HG03565 (cell line): ENCODE data around the gene SLC29A4.
"Not testable (repeated sequence)": the region's sequence is repeated elsewhere in the genome, so short reads cannot be mapped to it uniquely, and the experiment has no call there.

ENCODE experiments used
- ATAC-seq: cut with Tn5 transposase; IDR thresholded peaks from one replicate; pipeline ENCODE4 v1.9.1; 2021; ENCODE audit warnings: mild to moderate bottlenecking, moderate library complexity; ENCODE audit not compliant: unreplicated experiment

Gene SLC29A4, protein sequence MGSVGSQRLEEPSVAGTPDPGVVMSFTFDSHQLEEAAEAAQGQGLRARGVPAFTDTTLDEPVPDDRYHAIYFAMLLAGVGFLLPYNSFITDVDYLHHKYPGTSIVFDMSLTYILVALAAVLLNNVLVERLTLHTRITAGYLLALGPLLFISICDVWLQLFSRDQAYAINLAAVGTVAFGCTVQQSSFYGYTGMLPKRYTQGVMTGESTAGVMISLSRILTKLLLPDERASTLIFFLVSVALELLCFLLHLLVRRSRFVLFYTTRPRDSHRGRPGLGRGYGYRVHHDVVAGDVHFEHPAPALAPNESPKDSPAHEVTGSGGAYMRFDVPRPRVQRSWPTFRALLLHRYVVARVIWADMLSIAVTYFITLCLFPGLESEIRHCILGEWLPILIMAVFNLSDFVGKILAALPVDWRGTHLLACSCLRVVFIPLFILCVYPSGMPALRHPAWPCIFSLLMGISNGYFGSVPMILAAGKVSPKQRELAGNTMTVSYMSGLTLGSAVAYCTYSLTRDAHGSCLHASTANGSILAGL

GRCh38 chr7:5282543-5283316, at the start of gene SLC29A4:
Gene SLC29A4 (plus strand): TSS chr7:5282943. CDS start chr7:5287817, 4,874 bp downstream.
- no peak for ATAC-seq

DNA sequence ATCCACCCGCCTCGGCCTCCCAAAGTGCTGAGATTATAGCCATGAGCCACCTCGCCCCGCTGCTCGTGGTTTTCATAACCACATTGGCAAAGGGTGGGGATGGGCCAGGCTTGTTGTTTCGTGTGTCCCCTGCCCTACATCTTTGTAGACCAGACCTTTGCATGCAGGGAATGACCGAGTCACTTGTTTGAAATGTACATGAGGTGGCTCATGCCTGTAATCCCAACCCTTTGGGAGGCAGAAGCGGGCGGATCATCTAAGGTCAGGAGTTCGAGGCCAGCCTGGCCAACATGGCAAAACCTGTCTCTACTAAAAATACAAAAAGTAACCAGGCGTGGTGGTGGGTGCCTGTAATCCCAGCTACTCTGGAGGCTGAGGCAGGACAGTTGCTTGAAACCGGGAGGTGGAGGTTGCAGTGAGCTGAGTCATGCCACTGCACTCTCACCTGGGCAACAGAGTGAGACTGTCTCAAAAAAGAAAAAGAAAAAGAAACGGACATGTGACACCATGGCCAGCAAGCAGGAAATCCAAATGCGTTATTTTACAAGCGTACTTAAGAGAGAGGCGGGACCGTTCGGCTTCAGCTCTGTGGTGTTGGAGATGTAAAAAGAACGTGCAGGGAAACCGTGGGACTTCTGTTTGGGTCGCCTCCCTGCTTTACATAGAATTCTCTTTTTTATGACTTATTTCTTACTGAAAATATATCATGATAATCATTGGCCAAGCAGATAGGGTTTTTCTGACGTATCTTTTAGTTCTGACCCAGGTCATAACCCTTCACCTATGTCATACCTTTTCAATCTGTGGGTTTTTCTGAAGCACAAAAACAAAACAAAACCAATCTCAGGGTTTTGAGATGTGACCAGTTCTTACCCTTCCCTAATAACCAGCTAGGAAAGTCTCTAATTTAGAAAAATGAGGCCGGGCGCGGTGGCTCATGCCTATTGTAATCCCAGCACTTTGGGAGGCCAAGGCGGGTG, 47.6 kb upstream of the SLC29A4 start:
- ATAC-seq, result peak; percentile 24

DNA sequence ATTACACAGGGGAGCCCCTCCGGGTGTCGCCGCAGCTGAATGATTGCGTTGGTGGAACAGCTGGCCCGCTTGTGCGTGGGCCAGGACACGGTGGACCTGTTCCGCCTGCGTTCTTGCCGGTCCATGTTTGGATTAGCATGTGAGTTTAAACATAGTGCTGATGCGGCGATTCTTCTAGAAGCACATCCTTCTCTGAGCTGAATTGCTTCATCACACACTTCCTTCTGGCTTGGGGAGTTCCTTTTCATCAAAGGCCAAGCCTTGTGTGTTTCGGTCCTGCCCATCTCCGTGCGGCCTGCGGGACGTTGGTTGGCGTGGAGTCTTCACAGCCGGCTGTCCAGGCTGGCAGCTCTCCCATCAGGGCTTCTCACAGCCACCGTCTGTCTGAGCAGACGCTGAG, 45.5 kb upstream of the SLC29A4 start:
- no peak for ATAC-seq

DNA sequence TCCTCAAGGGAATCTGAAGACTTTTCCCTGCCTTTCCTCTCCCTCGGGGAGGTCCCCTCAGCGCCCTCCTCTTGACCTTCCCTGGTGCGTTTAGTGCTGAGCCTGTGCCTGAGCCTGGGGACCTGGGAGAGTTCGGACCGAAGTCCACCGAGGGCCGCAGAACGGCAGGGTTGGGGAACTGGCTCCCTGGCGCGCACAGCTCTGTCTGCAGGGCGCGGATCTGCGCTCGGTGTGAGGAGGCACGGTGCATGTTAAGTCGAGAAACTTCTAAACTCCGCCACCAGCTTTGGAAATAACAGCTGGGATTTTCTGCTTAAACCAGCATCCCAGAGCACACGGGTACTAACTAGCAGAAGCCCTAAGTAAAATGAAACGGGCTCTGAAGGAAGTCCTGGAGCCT, 44.2 kb upstream of the SLC29A4 start:
- ATAC-seq, result no peak

DNA sequence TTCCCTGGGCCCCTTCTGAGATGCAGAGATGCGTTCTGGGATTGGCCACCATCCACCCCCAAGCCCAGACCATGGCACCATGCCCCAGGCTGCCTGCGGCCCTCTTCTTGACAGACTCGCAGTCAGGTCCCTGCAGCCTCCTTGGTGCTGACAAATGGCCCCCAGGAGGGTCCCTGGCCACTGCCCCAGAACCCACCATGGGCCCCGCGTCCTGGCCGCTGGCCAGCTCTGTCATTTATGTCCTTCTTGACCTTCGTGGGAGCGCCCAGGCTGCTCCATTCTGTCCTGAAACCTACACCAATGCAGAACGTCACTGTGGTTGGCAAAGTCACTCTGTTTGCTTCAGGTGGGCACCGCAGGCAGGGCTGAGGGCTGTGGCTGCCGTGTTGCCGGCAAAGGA, 39.5 kb upstream of the SLC29A4 start:
- no peak for ATAC-seq

DNA sequence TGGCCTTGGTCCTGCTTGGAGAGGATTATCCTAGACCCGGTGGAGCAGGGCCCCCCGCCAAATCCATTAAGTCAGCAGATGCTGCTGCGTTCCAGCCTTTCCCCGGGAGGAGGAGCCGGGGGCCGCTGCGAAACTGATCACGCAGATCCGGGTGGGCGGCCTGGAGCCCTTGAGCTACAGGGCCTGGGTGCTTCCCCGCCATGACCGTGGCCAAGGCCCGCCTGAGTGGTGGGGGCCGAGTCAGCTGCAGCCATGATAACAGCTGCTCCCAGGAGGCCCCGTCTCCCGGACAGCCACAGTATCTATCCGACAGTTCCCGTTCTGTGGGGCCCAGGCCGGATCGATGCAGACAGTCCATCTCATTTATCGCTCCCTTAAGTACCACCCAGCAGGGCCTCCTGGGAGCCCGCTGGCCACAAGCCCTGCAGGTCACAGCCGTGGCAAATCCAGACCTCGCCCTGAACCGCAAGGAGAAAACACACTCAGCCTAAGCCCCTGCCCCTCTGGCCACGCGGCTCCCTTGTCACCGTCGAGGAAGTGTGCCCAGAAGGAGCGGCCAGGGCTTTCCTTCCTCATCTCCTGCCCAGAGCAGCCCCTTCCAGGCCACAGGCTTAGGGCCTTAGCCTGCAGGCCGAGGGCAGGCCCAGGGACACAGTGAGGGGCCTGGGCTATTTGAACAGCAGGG, 34.4 kb upstream of the SLC29A4 start:
- ATAC-seq, result no peak

GRCh38 chr7:5250787-5251186, 32.0 kb upstream of the SLC29A4 start:
- not testable (repeated sequence) for ATAC-seq

DNA sequence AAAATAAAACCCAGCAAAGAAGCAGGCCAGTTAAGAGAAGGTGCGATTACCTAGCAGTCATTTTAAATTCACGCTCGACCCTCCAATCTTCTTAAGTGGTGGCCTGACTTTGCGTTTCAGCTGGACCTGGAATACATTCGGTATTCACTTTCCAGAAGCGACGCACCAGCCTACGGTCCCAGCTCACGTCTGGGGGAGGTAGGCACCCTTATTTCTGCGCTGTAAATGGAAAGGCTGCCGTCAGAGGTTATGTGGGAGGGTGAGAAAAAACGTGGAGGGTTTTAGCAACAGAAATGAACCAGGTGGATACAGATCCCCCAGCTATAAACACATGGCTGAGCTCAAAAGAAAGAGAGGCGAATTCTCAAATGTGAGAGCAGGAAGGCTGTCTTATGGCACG, 29.2 kb upstream of the SLC29A4 start:
- ATAC-seq, result not testable (repeated sequence)

DNA sequence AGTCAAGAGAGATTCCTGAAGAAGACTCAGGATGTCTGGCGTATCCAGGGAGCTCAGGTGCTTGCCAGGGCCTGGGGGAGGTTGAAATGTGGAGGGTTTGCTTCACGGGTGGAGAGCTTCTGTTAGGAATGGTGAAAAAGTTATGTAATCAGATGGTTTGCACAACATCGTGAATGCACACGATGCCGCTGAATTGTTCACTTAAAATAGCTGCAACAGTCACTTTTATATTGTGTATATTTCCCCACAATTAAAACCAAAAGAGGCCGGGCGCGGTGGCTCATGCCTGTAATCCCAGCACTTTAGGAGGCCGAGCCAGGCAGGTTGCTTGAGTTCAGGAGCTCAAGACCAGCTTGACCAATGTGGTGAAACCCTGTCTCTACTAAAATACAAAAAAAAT, 28.4 kb upstream of the SLC29A4 start:
- not testable (repeated sequence) for ATAC-seq

GRCh38 chr7:5255832-5256231, 26.9 kb upstream of the SLC29A4 start:
- ATAC-seq, result no peak

DNA sequence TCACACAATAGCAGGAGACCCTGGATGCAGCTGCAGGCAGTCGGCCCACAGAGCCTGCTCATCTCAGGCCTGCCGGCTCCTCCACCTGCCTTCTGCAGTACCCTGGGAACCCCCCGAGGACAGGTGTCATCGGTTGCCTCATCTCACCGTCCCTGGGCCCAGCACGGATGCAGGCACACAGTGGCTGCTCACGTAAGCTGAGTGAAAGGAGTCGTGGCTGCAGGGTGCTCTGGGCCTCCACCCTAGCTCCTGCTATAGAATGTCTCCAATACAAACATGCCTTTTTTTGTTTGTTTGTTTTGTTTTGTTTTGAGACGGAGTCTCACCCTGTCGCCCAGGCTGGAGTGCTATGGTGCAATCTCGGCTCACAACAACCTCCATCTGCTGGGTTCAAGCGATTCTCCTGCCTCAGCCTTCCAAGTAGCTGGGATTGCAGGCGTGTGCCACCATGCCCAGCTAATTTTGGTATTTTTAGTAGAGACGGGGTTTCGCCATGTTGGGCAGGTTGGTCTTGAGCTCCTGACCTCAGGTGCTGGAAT, 22.1 kb upstream of the SLC29A4 start:
- ATAC-seq, result not testable (repeated sequence)

GRCh38 chr7:5263066-5263465, 19.7 kb upstream of the SLC29A4 start:
- not testable (repeated sequence) for ATAC-seq

GRCh38 chr7:5265320-5266190, 17.2 kb upstream of the SLC29A4 start:
- no peak for ATAC-seq

DNA sequence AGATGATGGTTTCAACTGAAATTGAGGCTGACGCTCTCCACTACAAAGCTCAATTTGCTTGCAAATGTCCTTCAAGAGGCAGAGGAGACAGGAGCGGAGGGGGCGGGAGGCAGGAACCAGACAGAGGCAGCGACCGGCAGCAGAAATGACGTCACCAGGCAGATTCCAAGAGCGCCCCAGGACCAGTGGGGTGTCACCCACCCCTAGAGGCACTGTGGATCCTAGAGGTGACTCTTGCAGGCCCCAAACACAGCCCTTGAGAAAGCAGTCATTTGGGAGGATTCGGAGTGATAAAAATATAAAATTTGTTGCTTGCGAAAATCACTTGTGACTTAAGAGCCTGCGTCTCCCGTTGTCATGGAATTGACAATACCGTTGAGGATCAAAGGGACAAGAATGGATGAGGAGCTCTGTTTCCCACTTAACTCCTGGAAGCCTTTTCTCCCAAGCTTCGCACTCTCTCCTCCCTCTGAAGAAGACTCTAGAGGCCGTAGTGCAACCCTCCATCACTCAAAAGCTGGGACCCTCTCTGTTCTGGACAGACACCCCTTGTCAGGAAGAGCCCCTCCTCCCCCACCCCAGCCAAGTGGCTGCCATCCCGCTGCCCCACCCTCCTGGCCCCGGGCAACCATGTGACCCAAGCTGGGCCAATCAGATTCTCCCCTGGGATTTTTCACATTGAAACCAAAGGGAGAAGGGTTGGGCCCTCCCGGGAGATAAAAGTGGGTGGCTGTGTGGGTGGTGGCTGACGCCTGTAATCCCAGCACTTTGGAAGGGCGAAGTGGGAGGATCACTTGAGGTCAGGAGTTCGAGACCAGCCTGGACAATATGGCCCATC, 16.3 kb upstream of the SLC29A4 start:
- no peak for ATAC-seq

GRCh38 chr7:5267829-5268228, 14.9 kb upstream of the SLC29A4 start:
- not testable (repeated sequence) for ATAC-seq

- not testable (repeated sequence) for ATAC-seq
Observed at GRCh38 chr7:5269992-5270657, 12.6 kb upstream of the SLC29A4 start.

GRCh38 chr7:5270788-5271187, 12.0 kb upstream of the SLC29A4 start:
- ATAC-seq, result no peak
